AG09319 (cell line): ENCODE results near the gene TXNRD2.

Experiments used
- DNase-seq: peaks from one replicate; pipeline ENCODE4 v3.0.0-alpha.2; 2010; ENCODE audit warnings: low read depth; ENCODE audit errors: extremely low read depth
- CTCF ChIP-seq: IDR thresholded peaks from 2 replicates; pipeline ENCODE4 v1.5.1; 2011; ENCODE audit warnings: low read depth, mild to moderate bottlenecking, inconsistent platforms, low read length, moderate library complexity

TXNRD2 gene

GRCh38 chr22:19963863-19964642 lies 22.4 kb upstream of the TXNRD2 start:
- no peak for DNase-seq
- TF ChIP-seq CTCF = no peak

GRCh38 chr22:19962909-19963806 lies 21.5 kb upstream of the TXNRD2 start:
- no peak for DNase-seq
- no peak for TF ChIP-seq CTCF

GRCh38 chr22:19962246-19962908 lies 20.8 kb upstream of the TXNRD2 start:
- TF ChIP-seq CTCF = peak; percentile 69

GRCh38 chr22:19961868-19962245 lies 20.2 kb upstream of the TXNRD2 start:
- TF ChIP-seq CTCF = no peak
- DNase-seq = no peak

More at GRCh38 chr22:19962246-19962908, 20.8 kb upstream of the TXNRD2 start:
- DNase-seq = no peak

GRCh38 chr22:19961201-19961580 lies 19.6 kb upstream of the TXNRD2 start:
- no peak for TF ChIP-seq CTCF
- DNase-seq = no peak

GRCh38 chr22:19960491-19961200 lies 19.0 kb upstream of the TXNRD2 start:
- TF ChIP-seq CTCF = no peak
- DNase-seq = no peak
